Smooth muscle cell of the brain vasculature (primary cell): ENCODE results near the gene ABI3BP.
A peak's percentile ranks its signal among the peaks of the same experiment; 100 is the strongest.
"Not testable (repeated sequence)": the region's sequence is repeated elsewhere in the genome, so short reads cannot be mapped to it uniquely, and the experiment has no call there.

ENCODE experiments used
- DNase-seq: peaks from one replicate; pipeline ENCODE4 v3.0.0-alpha.2; 2012; ENCODE audit warnings: low read depth, low spot score

ABI3BP gene, protein sequence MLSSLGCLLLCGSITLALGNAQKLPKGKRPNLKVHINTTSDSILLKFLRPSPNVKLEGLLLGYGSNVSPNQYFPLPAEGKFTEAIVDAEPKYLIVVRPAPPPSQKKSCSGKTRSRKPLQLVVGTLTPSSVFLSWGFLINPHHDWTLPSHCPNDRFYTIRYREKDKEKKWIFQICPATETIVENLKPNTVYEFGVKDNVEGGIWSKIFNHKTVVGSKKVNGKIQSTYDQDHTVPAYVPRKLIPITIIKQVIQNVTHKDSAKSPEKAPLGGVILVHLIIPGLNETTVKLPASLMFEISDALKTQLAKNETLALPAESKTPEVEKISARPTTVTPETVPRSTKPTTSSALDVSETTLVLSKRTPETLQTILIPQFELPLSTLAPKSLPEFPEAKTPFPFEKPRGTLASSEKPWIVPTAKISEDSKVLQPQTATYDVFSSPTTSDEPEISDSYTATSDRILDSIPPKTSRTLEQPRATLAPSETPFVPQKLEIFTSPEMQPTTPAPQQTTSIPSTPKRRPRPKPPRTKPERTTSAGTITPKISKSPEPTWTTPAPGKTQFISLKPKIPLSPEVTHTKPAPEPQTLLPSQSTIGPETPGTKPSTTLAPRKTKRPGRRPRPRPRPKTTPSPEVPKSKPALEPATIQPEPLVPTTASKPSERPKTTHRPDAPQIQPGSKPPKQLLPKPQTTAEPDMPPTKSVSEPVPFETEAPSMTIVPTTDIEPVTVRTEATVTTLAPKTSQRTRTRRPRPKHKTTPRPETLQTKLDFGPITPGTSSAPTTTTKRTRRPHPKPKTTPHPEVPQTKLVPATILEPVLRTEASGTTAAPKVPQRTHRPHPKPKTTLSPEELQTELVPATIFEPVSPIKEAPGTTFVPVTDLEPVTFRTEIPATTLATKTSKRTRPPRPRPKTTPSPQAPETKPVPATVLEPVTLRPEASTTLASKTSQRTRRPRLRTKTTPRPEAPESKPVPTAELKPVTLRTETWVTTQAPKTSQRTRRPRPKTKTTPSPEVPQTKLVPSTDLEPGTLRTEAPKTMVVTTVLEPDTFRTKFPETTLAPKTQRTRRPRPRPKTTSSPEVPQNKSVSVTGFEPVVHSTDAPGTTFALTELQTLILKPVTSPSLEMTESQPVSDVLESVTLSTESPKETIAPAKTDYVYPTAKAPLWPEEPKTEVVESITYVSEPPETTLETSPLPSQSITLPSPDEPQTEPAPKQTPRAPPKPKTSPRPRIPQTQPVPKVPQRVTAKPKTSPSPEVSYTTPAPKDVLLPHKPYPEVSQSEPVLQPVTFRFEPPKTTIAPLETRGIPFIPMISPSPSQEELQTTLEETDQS (N-terminal part only)

DNA sequence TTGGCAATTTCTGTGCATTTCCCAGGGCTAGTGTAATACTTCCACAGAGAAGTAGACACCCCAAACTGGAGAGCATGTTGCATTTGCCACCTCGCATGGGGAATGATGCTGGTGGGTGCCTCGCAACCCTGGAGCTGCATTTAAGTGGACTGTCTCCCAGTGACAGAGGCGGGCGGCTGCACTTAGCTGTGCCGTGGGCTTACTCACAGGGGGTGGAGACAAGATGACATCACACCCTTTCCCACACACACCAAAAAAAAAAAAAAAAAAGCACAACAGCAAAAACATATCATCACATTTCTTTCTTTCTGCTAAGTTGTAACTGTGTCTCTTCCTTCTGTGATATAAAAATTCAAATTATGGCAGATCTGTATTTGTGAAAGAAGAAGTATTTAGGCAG lies at the start of gene ABI3BP:
Gene ABI3BP (minus strand): TSS at position 113 of the 400 bp plus-strand sequence. CDS start 37 bp downstream, at position 76.
- DNase-seq = peak; percentile 55

DNA sequence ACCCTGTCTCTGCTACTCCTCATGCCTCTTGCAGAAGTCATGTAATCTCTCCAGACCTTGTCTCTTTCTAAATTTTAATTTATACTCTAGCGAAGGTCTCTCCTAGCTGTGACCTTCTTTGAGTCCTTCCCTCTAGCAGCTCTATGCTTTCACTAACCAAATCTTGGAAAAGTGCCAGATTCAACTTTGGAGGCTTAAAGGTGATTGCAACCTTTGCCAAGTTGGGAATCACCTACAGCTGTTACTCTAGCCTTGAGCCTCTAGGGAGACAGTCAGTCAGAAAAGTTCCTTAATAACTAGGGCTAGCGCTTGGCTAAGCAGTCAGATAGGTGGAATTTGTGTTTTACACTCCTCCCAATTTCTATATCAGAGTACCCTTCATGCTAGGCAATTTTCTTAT lies 46.1 kb upstream of the ABI3BP start:
- no peak for DNase-seq

DNA sequence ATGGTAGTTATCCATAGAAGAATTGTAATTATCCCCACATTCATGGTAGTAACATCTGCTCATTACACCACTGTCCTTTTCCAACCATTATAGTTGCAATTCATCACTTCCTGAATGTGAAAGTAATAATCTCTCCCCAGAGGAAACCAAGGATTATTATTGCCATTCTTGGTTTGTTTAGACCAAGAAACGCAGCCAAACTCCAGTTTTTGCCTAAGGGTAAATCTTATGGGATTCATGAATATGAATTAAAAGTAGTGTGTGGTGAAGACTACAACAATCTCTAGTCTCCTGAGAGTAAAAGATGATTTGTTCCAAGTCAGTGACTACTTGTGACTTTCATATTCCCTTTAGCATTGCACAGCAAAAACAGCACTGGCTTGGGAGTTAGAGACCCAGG lies 45.7 kb upstream of the ABI3BP start:
- DNase-seq = no peak

DNA sequence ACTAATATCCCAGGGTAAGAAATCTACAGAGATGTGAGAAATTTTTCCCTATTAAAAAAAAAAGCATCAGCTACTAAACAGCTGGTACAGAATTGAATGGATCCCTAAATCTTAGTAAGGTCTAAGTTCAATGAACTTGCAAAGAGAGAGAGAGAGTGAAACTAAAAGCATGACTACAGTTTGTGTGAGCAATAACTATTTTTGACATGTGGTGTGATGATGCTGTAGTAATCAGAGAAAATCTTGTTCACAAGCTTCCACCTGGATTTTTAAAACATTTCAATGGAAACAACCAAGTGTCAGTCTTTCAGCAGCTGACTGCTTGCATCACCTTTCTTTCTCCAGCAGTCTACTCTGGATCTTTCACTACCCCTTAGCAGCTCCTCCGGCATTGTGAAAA lies 45.2 kb upstream of the ABI3BP start:
- no peak for DNase-seq

DNA sequence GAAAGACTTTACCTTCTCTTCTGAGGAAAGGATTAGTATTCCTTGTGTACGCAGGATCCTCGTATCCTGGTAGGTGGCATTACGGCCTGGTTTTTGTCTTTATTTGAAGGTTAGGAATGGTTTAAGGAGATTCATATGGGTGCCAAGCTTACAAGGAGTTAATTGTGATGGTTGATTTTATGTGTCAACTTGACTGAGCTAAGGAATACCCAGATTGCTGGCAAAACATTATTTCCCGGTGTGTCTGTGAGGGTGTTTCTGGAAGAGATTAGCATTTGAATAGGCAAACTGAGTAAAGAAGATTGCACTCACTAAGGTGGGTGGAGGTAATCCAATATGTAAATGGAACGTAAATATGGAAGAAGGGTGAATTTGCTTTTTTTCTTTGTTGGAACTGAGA lies 44.4 kb upstream of the ABI3BP start:
- no peak for DNase-seq

DNA sequence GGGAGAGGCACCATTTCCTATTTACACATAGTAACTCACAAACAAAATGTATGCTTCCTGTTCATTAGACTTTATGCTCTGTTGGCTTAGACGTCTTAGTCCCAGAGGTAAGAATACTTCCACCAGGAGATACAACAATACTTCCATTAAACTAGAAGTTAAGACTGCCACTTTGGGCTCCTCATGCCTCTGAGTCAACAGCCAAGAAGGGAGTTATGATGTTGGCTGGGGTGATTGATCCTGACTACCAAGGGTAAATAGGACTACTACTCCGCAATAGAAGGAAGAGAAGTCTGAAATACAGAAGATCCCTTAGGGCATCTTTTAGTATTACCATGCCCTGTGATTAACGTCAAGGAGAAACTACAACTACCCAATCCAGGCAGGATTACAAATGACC lies 43.5 kb upstream of the ABI3BP start:
- DNase-seq = no peak

DNA sequence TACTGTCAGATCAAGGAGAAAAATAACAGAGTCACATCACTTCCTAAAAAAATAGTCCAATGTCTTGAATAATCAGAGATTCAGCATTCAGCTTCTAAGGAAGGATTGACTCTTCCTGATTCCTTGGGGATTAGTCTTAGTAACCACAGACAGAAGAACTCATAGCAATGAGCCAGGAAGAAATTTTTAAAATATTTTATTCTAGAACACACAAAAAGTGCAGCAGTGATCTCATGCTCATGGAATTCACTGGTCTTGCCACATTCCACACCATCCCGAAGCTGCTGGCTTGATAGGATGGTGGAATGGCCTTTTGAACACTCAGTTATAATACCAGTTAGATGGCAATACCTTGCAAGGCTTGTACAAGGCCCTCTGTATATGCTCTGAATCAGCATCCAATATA lies 43.0 kb upstream of the ABI3BP start:
- DNase-seq = peak; percentile 40

DNA sequence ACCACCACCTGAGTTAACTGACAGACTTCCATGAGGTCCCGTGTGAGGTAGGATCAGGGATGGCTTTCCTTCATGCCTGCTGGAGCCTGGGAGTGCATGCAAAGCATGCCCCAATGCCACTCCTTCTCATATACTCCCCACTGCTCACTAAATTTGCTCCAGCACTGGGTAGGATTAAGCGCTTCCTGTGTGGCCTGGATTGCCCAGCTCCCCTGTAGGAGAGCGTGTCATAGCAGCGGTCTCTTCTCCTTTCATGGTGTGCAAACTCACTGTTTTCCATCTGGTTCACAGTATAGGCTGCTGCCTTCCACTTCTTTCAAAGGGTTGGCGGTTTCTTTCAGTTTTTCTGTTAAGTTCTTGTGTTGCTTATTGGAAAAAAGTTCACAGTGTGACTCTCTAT lies 34.1 kb upstream of the ABI3BP start:
- no peak for DNase-seq

DNA sequence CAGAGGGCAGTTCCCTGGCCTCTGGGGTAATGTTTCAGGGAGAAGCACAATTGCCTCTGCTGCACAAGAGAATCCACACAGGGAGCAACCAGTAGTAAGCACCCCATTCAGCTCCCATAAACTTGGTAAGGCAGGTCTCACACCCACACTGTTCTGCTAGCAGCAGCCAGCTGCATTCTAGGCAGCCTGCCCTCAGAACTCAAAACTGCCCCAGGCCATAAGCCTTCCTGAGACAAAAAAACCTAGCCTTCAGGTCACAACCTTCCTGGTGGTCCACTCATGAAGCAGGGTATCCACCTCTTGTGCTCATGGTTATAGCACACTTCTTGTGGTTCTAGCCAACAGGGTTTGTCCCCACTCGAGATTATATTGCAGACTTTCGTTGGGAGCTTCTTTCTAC lies 33.7 kb upstream of the ABI3BP start:
- no peak for DNase-seq

DNA sequence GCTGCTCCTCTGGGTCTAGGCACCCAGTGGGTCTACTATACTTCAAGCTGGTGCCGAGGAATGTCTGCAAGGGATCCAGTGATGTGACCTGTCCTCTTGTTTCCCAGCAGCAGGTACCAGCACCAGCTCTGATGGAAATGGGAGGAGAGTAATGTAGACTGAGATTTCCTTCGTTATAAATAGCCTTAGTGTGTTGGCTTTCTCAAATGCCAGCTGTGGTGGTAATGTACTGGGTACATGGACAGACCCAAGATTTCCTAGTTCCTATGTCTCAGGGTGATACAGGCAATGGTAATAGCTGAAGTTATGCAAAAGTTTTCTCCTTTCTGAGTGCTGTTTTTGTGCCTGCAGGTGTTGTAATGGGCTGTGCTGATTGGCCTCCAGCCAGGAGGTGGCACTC lies 33.0 kb upstream of the ABI3BP start:
- no peak for DNase-seq

DNA sequence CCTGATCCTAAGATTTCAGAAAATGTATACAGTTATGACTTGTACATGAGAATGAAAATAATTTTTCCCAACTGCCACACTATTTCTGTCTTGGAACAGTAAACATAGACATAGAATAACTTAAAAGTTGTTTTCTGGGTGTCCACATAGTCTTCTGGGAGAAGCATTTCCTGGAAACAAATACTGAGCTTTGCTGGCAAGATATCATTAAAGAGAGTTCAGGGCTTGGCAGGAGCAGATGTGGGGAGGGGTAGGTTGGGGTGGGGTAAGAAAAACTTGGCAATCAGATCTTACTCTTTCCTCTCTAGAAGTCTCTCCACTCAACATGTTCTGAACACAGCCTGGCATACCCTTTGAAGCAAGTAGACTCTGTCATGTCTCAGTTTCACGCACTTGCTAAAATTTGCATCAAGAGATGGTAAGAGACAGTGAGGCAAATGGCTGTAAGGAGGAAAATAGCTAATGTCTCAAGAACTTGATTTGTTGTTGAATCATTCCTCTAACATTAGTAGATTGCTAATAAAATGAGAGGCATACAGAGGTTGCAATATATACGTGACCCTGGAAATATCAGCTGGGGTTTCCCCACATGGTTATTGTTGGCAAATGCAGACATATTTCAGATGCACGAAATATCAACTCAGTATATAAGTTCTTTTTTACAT lies 27.3 kb upstream of the ABI3BP start:
- DNase-seq = no peak

DNA sequence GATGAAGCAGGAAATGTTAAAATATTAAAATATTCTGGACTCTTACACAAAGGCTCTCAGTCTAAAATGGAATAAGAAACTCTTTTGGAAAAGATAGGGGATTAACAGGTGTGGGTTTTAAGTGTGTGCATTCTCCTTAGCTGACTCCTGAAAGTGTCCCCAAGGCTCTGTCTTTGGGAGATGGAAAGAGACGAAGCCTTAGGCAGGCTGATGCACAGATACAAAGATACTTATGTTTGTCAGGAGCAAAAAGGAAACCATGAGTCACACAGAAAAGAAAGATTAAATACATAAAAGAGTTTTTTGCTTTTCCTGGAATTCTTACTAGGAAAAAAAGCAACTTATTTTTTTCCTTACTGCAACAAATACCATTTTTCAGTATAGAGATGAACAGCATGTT lies 23.8 kb upstream of the ABI3BP start:
- no peak for DNase-seq

DNA sequence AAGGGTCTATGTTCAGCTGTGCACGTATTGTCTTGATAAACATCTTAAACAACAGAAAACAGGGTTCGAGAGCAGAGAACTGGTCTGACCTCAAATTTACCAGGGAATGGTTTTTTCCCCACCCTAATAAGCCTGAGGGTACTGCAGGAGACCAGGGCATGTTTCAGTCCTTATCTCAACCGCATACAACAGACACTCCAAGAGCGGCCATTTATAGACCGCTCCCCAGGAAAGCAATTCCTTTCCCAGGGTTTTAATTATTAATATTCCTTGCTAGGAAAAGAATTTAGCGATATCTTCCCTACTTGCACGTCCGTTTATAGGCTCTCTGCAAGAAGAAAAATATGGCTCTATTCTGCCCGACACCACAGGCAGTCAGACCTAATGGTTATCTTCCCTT lies 19.1 kb upstream of the ABI3BP start:
- DNase-seq = not testable (repeated sequence)

DNA sequence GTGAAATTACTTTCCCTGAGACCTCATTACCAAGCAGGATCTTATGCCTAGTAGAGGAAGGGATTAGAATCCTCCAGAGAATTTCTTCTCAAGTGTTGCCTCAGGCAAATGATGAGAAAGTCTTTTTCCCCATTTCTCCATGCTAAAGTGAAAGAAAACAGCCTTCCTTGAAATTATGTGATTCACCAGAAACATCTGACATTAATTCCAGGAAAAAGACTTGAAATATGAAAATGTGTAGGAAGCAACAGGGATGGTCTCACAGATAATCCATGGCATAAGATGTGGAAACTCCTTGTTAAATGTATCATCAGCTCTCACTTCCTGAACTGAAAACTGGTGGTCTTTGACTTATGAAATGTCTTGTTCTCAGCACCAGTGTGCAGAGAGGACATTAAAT lies 17.9 kb upstream of the ABI3BP start:
- no peak for DNase-seq

DNA sequence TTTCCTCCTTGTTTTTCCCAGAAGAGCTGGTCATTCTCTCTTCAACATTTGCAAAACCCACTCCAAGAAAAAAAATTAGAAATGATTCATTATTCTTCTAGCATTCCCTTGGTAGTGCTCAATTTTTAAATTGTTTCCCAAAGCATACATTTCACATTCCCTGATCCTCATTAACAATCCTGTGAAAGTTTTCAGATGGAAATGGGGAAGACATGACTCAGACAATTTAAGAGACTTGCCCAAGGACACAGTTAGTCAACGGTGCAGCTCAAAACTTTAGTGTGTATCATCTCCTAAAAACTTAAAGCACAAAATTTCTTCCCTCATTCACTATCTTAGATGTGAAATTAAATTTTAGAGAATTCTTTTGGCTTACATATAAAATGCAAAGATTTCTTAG lies 17.1 kb upstream of the ABI3BP start:
- DNase-seq = no peak

DNA sequence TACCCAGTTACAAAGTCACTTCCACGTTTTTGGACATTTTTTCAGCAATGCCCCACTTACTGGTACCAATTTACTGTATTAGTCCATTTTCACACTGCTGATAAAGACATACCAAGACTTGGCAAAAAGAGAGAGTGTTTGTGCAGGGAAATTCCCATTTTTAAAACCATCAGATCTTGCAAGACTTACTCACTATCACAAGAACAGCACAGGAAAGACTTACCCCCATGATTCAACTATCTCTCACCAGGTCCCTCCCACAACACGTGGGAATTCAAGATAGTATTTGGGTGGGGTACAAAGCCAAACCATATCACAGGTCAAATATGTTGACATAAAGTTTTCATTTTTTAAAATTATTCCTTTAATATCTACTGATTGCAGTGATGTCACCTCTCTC lies 16.2 kb upstream of the ABI3BP start:
- no peak for DNase-seq

DNA sequence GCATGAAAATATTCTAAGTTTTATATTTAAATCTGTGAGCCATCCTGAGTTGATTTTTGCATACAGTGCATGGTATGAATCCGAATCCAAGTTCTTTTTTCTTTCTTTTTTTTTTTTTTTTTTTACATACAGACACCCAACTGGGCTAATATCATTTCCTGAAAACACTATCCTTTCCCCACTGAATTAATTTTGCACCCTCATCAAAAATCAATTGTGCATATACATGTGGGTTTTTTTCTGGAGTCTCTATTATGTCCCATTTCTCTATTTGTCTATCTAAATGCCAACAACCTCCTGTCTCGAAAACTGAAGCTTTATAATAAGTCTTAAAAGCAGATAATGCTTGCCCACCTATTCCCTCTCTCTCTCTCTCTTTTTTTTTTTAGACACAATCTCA lies 5.9 kb upstream of the ABI3BP start:
- no peak for DNase-seq

DNA sequence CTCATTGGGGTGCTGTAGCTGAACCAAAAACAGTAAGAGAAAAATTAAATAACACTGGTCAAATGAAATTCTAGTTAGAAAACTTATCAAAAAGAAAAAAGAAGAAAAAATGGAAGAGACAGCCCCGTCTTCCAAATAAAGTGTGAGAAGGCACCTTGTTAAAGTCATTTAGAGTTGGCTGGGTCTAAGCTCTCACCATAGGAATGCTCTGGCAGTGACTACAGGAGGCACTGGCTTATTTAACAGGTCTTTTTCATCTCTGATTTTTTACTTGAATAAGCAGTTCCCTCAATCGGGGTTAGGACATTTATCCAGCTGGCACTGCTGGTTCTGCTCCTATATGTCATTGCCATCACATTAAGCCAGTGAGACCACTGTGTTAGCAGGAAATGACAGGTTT lies 1.6 kb upstream of the ABI3BP start:
- DNase-seq = no peak

DNA sequence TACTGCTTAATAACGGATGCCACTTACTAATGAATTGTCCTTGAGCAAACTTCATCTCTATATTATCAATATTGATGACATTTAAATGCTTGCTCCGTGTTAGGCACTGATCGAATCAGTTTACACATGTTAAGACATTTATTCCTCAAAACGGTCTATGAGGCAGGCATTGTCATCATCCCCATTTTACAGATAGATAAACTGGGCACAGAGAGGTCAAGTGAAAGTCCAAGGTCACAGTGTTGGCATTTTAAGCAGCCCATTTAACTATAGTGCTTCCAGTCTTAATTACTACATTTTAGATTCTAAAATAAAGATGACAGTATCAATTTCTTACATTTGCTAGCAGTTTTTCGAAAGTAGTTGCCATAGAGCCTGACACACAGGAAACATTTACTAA lies 966 bp upstream of the ABI3BP start:
- DNase-seq = no peak

DNA sequence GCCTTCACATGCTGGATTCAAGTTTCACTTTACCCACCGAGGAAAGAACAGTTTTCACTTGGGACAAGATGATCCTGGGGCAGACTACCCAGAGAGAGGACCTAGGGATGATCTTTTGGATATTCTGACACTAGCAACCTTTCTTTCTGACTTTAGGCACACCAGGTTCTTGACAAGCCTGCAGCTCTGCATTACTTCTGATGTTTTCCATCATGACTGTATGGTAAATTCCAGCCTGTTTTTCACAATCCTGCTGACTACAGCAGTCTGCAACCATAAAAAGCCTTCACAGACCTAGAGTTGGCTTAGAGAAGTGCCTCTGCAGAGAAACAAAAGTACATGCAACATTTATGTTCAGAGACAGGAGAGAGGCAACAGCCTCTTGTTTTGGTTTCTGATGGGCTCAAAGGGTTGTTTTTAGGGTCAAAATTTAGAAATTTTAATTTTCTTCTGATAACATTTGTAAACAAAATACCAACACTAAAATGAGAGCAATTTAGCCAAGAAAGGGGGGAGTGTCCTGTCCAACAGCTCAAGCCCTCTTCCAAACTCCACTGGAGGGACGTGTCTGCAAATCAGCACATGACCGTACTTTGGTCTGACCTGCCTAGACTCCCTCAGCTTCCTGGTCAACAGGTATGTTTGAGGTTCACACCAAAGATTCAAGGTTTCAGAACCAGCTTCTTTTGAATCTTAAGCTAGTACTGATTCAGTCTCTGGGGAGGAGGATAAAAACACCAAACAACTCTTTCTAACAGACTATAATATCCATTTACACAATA lies 799 bp downstream of the ABI3BP start:
- peak; percentile 21 for DNase-seq

DNA sequence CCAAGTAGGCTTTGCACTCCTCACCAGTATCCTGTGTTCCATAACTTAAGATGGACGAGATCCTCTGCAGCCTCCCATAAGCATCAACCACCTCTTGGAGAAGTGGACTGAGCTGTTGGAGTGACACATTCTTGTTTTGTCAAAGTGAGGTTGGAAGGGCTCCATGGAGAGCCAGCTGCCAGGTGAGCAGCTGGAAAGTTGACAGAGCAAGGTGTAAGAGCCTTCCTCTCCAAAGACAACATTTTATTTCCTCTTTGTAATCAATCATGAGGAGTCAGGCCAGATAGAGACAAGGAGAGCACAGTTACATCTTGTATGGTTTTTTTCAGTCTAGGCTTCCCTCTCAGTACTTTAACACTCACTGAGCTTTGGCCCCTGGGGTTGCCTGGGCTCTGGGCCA lies 5.1 kb downstream of the ABI3BP start:
- no peak for DNase-seq
